WI38 (cell line): ENCODE measurements around the gene RHO.

Experiments
- H3K4me3 ChIP-seq: 2 replicates; pipeline ENCODE4 v1.5.1; 2011; ENCODE audit warnings: low read depth, mild to moderate bottlenecking, control low read depth, low read length
- TF ChIP-seq, protein P1 (sequence below): IDR thresholded peaks from 2 replicates; pipeline ENCODE4 v1.5.1; 2012; ENCODE audit warnings: low read depth, mild to moderate bottlenecking, control low read depth, low read length

Gene RHO

DNA sequence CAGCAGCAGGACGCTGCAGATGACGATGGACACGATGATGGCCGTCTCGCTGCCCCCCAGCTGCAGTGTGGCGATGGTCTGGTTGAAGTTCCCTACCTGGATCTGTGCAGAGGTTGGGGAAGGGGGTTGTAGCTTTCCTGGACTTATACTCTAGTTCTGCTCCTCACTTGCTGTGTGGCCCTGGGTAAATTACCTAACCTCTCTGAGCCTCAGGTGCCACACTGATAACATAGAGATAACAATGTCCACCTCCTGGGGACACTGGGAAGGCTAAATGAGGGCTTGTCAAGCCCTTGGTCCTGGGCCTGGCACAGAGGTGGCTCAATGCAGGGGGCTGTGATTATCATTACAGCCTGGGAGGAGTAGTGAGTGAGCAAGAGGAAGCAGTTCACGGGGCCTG, 41.4 kb downstream of the RHO start:
- TF ChIP-seq, protein P1, sequence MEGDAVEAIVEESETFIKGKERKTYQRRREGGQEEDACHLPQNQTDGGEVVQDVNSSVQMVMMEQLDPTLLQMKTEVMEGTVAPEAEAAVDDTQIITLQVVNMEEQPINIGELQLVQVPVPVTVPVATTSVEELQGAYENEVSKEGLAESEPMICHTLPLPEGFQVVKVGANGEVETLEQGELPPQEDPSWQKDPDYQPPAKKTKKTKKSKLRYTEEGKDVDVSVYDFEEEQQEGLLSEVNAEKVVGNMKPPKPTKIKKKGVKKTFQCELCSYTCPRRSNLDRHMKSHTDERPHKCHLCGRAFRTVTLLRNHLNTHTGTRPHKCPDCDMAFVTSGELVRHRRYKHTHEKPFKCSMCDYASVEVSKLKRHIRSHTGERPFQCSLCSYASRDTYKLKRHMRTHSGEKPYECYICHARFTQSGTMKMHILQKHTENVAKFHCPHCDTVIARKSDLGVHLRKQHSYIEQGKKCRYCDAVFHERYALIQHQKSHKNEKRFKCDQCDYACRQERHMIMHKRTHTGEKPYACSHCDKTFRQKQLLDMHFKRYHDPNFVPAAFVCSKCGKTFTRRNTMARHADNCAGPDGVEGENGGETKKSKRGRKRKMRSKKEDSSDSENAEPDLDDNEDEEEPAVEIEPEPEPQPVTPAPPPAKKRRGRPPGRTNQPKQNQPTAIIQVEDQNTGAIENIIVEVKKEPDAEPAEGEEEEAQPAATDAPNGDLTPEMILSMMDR = no peak
- no peak overlapping the region for H3K4me3 ChIP-seq

- no peak overlapping the region for H3K4me3 ChIP-seq
- TF ChIP-seq, protein P1 = no peak
These were observed 43.4 kb downstream of the RHO start for GRCh38 chr3:129571605-129572547.

- TF ChIP-seq, protein P1 = no peak
These were observed 44.2 kb downstream of the RHO start for GRCh38 chr3:129572603-129573002.

GRCh38 chr3:129573493-129573892, 45.1 kb downstream of the RHO start:
- no peak overlapping the region for H3K4me3 ChIP-seq
- TF ChIP-seq, protein P1 = no peak

More at GRCh38 chr3:129572603-129573002, 44.2 kb downstream of the RHO start:
- H3K4me3 ChIP-seq = no peak overlapping the region

GRCh38 chr3:129574206-129574605, 45.8 kb downstream of the RHO start:
- TF ChIP-seq, protein P1 = no peak
- no peak overlapping the region for H3K4me3 ChIP-seq

DNA sequence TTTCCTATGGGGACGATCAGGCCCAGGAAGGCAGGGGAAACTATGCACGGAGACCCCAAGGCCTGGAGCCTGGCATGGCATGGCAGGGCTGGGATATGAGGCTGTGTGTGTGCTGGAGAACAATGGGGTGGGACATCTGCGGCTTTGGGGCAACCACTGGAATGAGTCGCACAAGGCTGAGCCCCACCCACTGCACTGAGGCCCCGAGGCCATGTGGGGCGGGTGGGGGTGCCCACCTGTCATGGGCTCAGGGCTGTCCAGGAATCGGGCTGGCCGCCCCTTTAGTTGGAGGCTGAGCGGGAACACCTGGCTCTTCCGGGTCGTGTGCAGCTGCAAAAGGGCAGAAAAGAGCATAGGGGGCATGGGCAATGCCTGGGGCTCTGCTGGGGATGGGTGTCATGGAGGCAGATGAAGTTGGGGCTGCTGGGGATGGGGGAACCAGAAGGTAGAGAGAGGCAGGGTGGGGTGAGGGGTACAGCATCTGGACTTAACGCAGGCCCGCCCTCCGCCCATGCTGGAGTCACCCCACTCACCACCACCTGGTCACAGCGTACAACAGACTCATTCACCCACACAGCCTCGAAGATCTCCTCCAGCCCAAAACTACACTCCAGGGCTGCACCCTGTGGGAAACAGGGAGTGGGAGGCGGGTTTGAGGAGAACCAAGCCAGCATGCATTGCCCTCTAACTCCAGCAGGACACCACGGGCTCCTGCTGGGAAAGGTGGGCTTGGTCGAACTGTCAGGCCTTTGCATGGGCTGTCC, 47.0 kb downstream of the RHO start:
- H3K4me3 ChIP-seq = no peak overlapping the region

More for the DNA sequence above, 47.0 kb downstream of the RHO start:
- TF ChIP-seq, protein P1 = no peak
